Frontal cortex (tissue), 4 donors: Measurements from ENCODE around the gene GFI1B. TPM values are rescaled to one million over a fixed set of nuclear protein-coding genes. Genes with fewer than 3 reads are reported as not detected.
"Not testable (repeated sequence)": the region's sequence is repeated elsewhere in the genome, so short reads cannot be mapped to it uniquely, and the experiment has no call there.

Experiments
- DNase-seq, 2 donors: peaks; one replicate each; pipeline ENCODE4 v3.0.0; 2012; ENCODE audit warnings: low spot score in 2 of 2
- FAIRE-seq: peaks from 2 replicates; lab custom pipeline; 2012; peaks lifted over from hg19 to GRCh38; lab: Jason Lieb, UNC
- total RNA-seq: library from RNA; depleted of rRNA; stranded (reverse); fragments of >200 nt; gene quantifications from one replicate; pipeline ENCODE4 v1.2.3, GENCODE V29; 2014
- donor health status: control.
- donor health status: control.
- donor health status: control.

GFI1B gene
- total RNA-seq, 1 donor from 2014 or later: 0.41 TPM

GRCh38 chr9:133005957-133006356, 27.5 kb downstream of the GFI1B start:
- DNase-seq: no peak

GRCh38 chr9:133006731-133007352, 28.3 kb downstream of the GFI1B start:
- DNase-seq: no peak
- no peak for FAIRE-seq

More at GRCh38 chr9:133005957-133006356, 27.5 kb downstream of the GFI1B start:
- no peak for FAIRE-seq

GRCh38 chr9:133008406-133008805, 29.9 kb downstream of the GFI1B start:
- DNase-seq (no peak), FAIRE-seq (no peak)

- DNase-seq (no peak), FAIRE-seq (no peak)
Observed at GRCh38 chr9:133008824-133009223, 30.3 kb downstream of the GFI1B start.

GRCh38 chr9:133009906-133010582, 31.6 kb downstream of the GFI1B start:
- no peak for FAIRE-seq
- no peak for DNase-seq

GRCh38 chr9:133014696-133015095, 36.2 kb downstream of the GFI1B start:
- FAIRE-seq (no peak), DNase-seq (no peak)

GRCh38 chr9:133023117-133023890, 44.8 kb downstream of the GFI1B start:
- no peak for FAIRE-seq

GRCh38 chr9:133026426-133026825, 47.9 kb downstream of the GFI1B start:
- FAIRE-seq (no peak), DNase-seq (no peak)

More at GRCh38 chr9:133023117-133023890, 44.8 kb downstream of the GFI1B start:
- no peak for DNase-seq

GRCh38 chr9:133027134-133027533, 48.6 kb downstream of the GFI1B start:
- DNase-seq: no peak
- FAIRE-seq: no peak

GRCh38 chr9:133028221-133028620, 49.7 kb downstream of the GFI1B start:
- DNase-seq (no peak), FAIRE-seq (no peak)

- DNase-seq: no peak
- no peak for FAIRE-seq
Observed at GRCh38 chr9:133029994-133030316, 51.5 kb downstream of the GFI1B start.

- peak; percentile 93 for FAIRE-seq
- peak; percentile 97 to 99 for DNase-seq
Observed at GRCh38 chr9:133030317-133031129, 52.0 kb downstream of the GFI1B start, which contains the start of gene GTF3C5. Gene GTF3C5, plus strand, starts transcription at chr9:133030997. Its CDS starts 15 bp downstream, at chr9:133031012.

GRCh38 chr9:133031130-133031422, 52.6 kb downstream of the GFI1B start:
- no peak for FAIRE-seq
- DNase-seq: no peak

- FAIRE-seq: no peak
Observed at GRCh38 chr9:133031496-133031911, 53.0 kb downstream of the GFI1B start.

GRCh38 chr9:133032171-133032570, 53.7 kb downstream of the GFI1B start:
- DNase-seq (no peak), FAIRE-seq (no peak)

More at GRCh38 chr9:133031496-133031911, 53.0 kb downstream of the GFI1B start:
- no peak for DNase-seq

- FAIRE-seq (no peak), DNase-seq (no peak)
Observed at GRCh38 chr9:133035669-133036068, 57.2 kb downstream of the GFI1B start.

- no peak for FAIRE-seq
- no peak for DNase-seq
Observed at GRCh38 chr9:133037775-133038515, 59.5 kb downstream of the GFI1B start.

GRCh38 chr9:133040892-133041479, 62.5 kb downstream of the GFI1B start:
- DNase-seq, FAIRE-seq: not testable (repeated sequence)
